DOHH2 (cell line): ENCODE results near the gene SNCAIP.

Experiments
- H3F3A ChIP-seq: fragments of 200-600 bp; sonication (generic), shearing (Covaris generic); 2 replicates; pipeline ENCODE4 v1.6.0; 2016; ENCODE audit warnings: antibody characterized with exemption, mild to moderate bottlenecking; ENCODE audit not compliant: control insufficient read depth, insufficient read depth
- H3K27ac ChIP-seq: fragments of 200-600 bp; sonication (generic); 2 replicates; pipeline ENCODE4 v1.5.1; 2014; ENCODE audit warnings: low read depth, mild to moderate bottlenecking, low read length, moderate library complexity
- H3K27me3 ChIP-seq: fragments of 200-600 bp; sonication (generic); 2 replicates; pipeline ENCODE4 v1.6.1; 2014; ENCODE audit warnings: mild to moderate bottlenecking, low read length, mixed read lengths; ENCODE audit not compliant: control insufficient read depth
- H3K36me3 ChIP-seq: fragments of 200-600 bp; sonication (generic); 2 replicates; pipeline ENCODE4 v1.6.1; 2014; ENCODE audit warnings: mild to moderate bottlenecking, low read length, moderate library complexity, mixed read lengths; ENCODE audit not compliant: control insufficient read depth
- H3K4me1 ChIP-seq: fragments of 200-600 bp; sonication (generic); 2 replicates; pipeline ENCODE4 v1.6.1; 2014; ENCODE audit warnings: mild to moderate bottlenecking, low read length, mixed read lengths; ENCODE audit not compliant: control insufficient read depth
- H3K4me2 ChIP-seq: fragments of 200-600 bp; sonication (generic); 2 replicates; pipeline ENCODE4 v1.6.0; 2014; ENCODE audit warnings: mild to moderate bottlenecking, low read length, moderate library complexity
- H3K4me3 ChIP-seq: fragments of 200-600 bp; sonication (generic); 2 replicates; pipeline ENCODE4 v1.5.1; 2014; ENCODE audit warnings: mild to moderate bottlenecking, low read length, mixed read lengths
- H3K79me2 ChIP-seq: fragments of 200-600 bp; sonication (generic); 2 replicates; pipeline ENCODE4 v1.6.1; 2014; ENCODE audit warnings: mild to moderate bottlenecking, low read length, mixed read lengths; ENCODE audit not compliant: control insufficient read depth
- H3K9me2 ChIP-seq: fragments of 200-600 bp; sonication (generic); replicated peaks from 2 replicates; pipeline ENCODE4 v1.6.1; 2014; ENCODE audit warnings: mild to moderate bottlenecking, low read length, mixed read lengths; ENCODE audit not compliant: control insufficient read depth
- H3K9me3 ChIP-seq: fragments of 200-600 bp; sonication (generic); 2 replicates; pipeline ENCODE4 v1.6.1; 2014; ENCODE audit warnings: antibody characterized with exemption, low read length, mixed read lengths; ENCODE audit not compliant: control insufficient read depth, insufficient read depth
- H4K20me1 ChIP-seq: fragments of 200-600 bp; sonication (generic); 2 replicates; pipeline ENCODE4 v1.6.0; 2014; ENCODE audit warnings: low read depth, mild to moderate bottlenecking, antibody characterized with exemption, low read length, moderate library complexity; ENCODE audit not compliant: control insufficient read depth, insufficient read depth
- EZH2phosphoT487 ChIP-seq: fragments of 200-600 bp; sonication (generic); IDR thresholded peaks from 2 replicates; pipeline ENCODE4 v1.6.1; 2017; ENCODE audit warnings: borderline replicate concordance, mild to moderate bottlenecking, antibody characterized with exemption, low read length, moderate library complexity, mixed read lengths
- TF ChIP-seq, protein P1 (sequence below): fragments of 200-600 bp; sonication (generic); IDR thresholded peaks from one replicate; pipeline ENCODE4 v1.5.1; 2014; ENCODE audit warnings: antibody characterized with exemption, mild to moderate bottlenecking, low read depth, low read length; ENCODE audit not compliant: poor library complexity, severe bottlenecking

The SNCAIP gene

GRCh38 chr5:122314036-122314435 lies 2.0 kb downstream of the SNCAIP start:
- Histone ChIP-seq H3F3A (no peaks in the 10 kb centered on the region), H4K20me1 (no peaks in the 10 kb centered on the region), H3K9me2 (no peaks in the 10 kb centered on the region), H3K27me3 (peaks cover 13% of the 10 kb centered on the region), H3K79me2 (no peaks in the 10 kb centered on the region), H3K36me3 (no peaks in the 10 kb centered on the region), H3K27ac (no peak overlapping the region), H3K4me1 (no peaks in the 10 kb centered on the region), H3K9me3 (0 out of 2 replicates have a peak, but pooled peaks cover 4% of the 10 kb centered on the region), H3K4me2 (no peak overlapping the region), H3K4me3 (no peak overlapping the region)
- no peak for TF ChIP-seq EZH2phosphoT487
- TF ChIP-seq, protein P1, sequence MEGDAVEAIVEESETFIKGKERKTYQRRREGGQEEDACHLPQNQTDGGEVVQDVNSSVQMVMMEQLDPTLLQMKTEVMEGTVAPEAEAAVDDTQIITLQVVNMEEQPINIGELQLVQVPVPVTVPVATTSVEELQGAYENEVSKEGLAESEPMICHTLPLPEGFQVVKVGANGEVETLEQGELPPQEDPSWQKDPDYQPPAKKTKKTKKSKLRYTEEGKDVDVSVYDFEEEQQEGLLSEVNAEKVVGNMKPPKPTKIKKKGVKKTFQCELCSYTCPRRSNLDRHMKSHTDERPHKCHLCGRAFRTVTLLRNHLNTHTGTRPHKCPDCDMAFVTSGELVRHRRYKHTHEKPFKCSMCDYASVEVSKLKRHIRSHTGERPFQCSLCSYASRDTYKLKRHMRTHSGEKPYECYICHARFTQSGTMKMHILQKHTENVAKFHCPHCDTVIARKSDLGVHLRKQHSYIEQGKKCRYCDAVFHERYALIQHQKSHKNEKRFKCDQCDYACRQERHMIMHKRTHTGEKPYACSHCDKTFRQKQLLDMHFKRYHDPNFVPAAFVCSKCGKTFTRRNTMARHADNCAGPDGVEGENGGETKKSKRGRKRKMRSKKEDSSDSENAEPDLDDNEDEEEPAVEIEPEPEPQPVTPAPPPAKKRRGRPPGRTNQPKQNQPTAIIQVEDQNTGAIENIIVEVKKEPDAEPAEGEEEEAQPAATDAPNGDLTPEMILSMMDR, result no peak

DNA sequence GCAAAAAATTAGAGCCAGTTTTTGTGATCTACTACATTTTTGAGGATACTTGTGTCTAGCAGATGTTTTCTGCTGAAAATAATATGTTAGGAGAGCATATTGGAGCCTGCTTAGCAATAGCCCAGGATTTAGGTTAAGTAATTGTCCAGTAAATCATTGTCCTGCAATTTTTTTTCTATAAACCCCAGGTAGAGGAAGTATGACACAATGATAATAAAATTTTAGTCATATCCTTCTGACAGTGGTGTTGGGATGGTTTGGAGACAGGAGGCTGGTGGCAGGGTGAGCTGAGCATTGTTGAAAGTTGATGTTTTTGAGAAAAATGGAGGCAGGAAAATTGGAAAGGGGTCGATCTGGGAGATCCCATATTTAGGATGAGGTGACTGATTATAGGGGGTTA lies 3.5 kb downstream of the SNCAIP start:
- H3K9me3 ChIP-seq, result 0 out of 2 replicates have a peak, but pooled peaks cover 4% of the 10 kb centered on the region
- H4K20me1 ChIP-seq, result no peaks in the 10 kb centered on the region
- H3K27me3 ChIP-seq, result peaks cover 13% of the 10 kb centered on the region
- H3K4me1 ChIP-seq, result no peaks in the 10 kb centered on the region
- no peak overlapping the region for H3K27ac ChIP-seq
- no peaks in the 10 kb centered on the region for H3K79me2 ChIP-seq
- no peak overlapping the region for H3K4me3 ChIP-seq
- H3F3A ChIP-seq, result no peaks in the 10 kb centered on the region
- no peak for TF ChIP-seq EZH2phosphoT487
- no peaks in the 10 kb centered on the region for H3K36me3 ChIP-seq
- H3K9me2 ChIP-seq, result no peaks in the 10 kb centered on the region
- no peak overlapping the region for H3K4me2 ChIP-seq

DNA sequence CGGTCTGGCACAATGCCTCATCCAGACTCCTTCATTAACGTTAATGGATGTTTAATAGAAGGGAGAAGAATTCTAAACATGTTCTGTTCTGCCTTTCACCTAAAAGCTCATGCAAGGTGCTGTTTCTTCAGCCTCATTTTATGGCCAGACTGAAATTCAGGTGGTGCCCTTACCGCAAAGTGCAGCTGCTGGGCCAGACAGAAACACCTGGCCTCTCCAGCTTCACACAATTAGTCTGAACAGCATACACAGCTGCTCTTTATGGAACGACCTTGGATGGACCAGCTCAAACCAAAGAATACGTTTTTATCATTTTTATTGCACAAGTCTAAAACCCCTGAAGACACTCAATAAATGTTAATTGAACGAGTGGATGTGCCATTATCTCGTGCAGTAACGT lies 4.6 kb downstream of the SNCAIP start:
- Histone ChIP-seq H3K36me3 (no peaks in the 10 kb centered on the region), H3K79me2 (no peaks in the 10 kb centered on the region), H3K9me3 (0 out of 2 replicates have a peak, but pooled peaks cover 4% of the 10 kb centered on the region), H3K4me2 (no peak overlapping the region), H3K9me2 (no peaks in the 10 kb centered on the region), H3K27me3 (peaks cover 13% of the 10 kb centered on the region), H3F3A (no peaks in the 10 kb centered on the region), H3K27ac (no peak overlapping the region), H4K20me1 (no peaks in the 10 kb centered on the region), H3K4me3 (no peak overlapping the region), H3K4me1 (no peaks in the 10 kb centered on the region)
- TF ChIP-seq EZH2phosphoT487, result no peak
- TF ChIP-seq, protein P1, result no peak

GRCh38 chr5:122319897-122320296 lies 7.9 kb downstream of the SNCAIP start:
- no peaks in the 10 kb centered on the region for H3F3A ChIP-seq
- H3K27ac ChIP-seq, result no peak overlapping the region
- H3K79me2 ChIP-seq, result no peaks in the 10 kb centered on the region
- H4K20me1 ChIP-seq, result no peaks in the 10 kb centered on the region
- H3K4me1 ChIP-seq, result no peaks in the 10 kb centered on the region
- H3K36me3 ChIP-seq, result no peaks in the 10 kb centered on the region
- H3K4me2 ChIP-seq, result no peak overlapping the region
- H3K4me3 ChIP-seq, result no peak overlapping the region
- no peaks in the 10 kb centered on the region for H3K9me3 ChIP-seq
- no peaks in the 10 kb centered on the region for H3K9me2 ChIP-seq
- no peaks in the 10 kb centered on the region for H3K27me3 ChIP-seq
- TF ChIP-seq, protein P1, result no peak
- no peak for TF ChIP-seq EZH2phosphoT487
